Lower leg skin (tissue), 4 donors: ENCODE measurements around the gene MEGF6. TPM values are rescaled to one million over a fixed set of nuclear protein-coding genes. Genes with fewer than 3 reads are reported as not detected.

Experiments
- DNase-seq, 2 donors: peaks; one replicate each; pipeline ENCODE4 v3.0.0-alpha.2; 2019; ENCODE audit warnings: low spot score in 2 of 2
- H3K4me3 ChIP-seq: fragments of 200-600 bp; sonication (generic); 2 replicates; pipeline ENCODE4 v1.5.1; 2017; ENCODE audit warnings: mild to moderate bottlenecking, low read depth; ENCODE audit not compliant: poor library complexity, severe bottlenecking
- CTCF ChIP-seq, 3 donors: fragments of 450-650 bp; IDR thresholded peaks; one replicate each; pipeline ENCODE4 v1.5.1; 2016; ENCODE audit warnings: antibody characterized with exemption in 3 of 3, mild to moderate bottlenecking in 3 of 3, moderate library complexity in 2 of 3
- POLR2A ChIP-seq, 2 donors: fragments of 450-650 bp; IDR thresholded peaks; one replicate each; pipeline ENCODE4 v1.6.1; 2016 to 2017; ENCODE audit warnings: antibody characterized with exemption in 2 of 2, mild to moderate bottlenecking in 1 of 2, moderate library complexity in 1 of 2
- WGBS, 2 donors: methylation state at CpG; one replicate each; pipeline ENCODE4 v1.1.5; 2018; 5-methylcytosine and 5-hydroxymethylcytosine counted together
- intact Hi-C: fragments of 100-400 bp; cut with DNase I; formaldehyde crosslinking; loops from one replicate; pipeline ENCODE4 v1.15.0; 2023; ENCODE audit warnings: low total_unique reads
- total RNA-seq, 4 donors: library from RNA; depleted of rRNA; stranded (reverse); fragments of >200 nt; gene quantifications; one replicate each; pipeline ENCODE4 v1.1.0, GENCODE V29; 2016

MEGF6 gene
- total RNA-seq, 4 donors from 2014 or later, result 81.1 to 147 (median 86.1) TPM

- 67 to 69% methylated on average over 23 of the region's 24 CpGs for WGBS, 2 donors
- intact Hi-C loops, result no loop called here
- H3K4me3 ChIP-seq, result no peak overlapping the region
- TF ChIP-seq POLR2A (IDR thresholded peaks at IDR 0.05), result no peak
- no peak for TF ChIP-seq CTCF (IDR thresholded peaks at IDR 0.05)
- DNase-seq, result no peak
Measured at GRCh38 chr1:3609769-3610526, 1.4 kb downstream of the MEGF6 start.

GRCh38 chr1:3609016-3609768, 2.1 kb downstream of the MEGF6 start:
- TF ChIP-seq POLR2A (IDR thresholded peaks at IDR 0.05) (no peak), CTCF (IDR thresholded peaks at IDR 0.05) (no peak)

DNA sequence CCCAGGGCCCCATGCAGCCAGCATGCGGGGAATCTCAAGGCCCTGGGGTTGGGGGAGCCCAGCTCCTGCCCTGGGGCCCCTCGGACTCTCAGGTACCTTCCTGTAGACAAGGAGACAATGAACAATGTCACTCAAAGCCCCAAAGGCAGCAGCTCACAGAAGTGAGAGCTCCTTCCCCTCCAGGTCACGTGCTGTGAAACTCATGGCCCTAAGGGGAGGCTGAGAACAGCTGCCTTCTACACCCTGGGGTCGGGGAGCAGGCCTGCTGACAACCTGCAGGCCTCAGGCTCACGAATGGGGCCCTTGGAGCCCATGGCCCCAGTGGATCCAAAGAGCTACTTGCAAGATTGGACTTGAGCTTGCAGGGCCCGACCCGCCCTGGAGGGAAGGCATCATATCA, 3.2 kb downstream of the MEGF6 start:
- intact Hi-C loops, result no loop called here
- DNase-seq, result no peak
- H3K4me3 ChIP-seq, result no peak overlapping the region
- 82 to 87% methylated on average over 7 of the region's 7 CpGs for WGBS, 2 donors
- TF ChIP-seq CTCF (IDR thresholded peaks at IDR 0.05) (no peak), POLR2A (IDR thresholded peaks at IDR 0.05) (no peak)

More at GRCh38 chr1:3609016-3609768, 2.1 kb downstream of the MEGF6 start:
- H3K4me3 ChIP-seq, result no peak overlapping the region
- intact Hi-C loops, result no loop called here
- 82 to 87% methylated on average over 20 of the region's 22 CpGs for WGBS, 2 donors
- no peak for DNase-seq

- WGBS, 2 donors, result 87 to 88% methylated on average over 17 to 18 of the region's 18 CpGs
- no peak for DNase-seq
- intact Hi-C loops, result no loop called here
- no peak overlapping the region for H3K4me3 ChIP-seq
- no peak for TF ChIP-seq CTCF (IDR thresholded peaks at IDR 0.05)
- TF ChIP-seq POLR2A (IDR thresholded peaks at IDR 0.05), result no peak
Measured at GRCh38 chr1:3607703-3608065, 3.6 kb downstream of the MEGF6 start.

DNA sequence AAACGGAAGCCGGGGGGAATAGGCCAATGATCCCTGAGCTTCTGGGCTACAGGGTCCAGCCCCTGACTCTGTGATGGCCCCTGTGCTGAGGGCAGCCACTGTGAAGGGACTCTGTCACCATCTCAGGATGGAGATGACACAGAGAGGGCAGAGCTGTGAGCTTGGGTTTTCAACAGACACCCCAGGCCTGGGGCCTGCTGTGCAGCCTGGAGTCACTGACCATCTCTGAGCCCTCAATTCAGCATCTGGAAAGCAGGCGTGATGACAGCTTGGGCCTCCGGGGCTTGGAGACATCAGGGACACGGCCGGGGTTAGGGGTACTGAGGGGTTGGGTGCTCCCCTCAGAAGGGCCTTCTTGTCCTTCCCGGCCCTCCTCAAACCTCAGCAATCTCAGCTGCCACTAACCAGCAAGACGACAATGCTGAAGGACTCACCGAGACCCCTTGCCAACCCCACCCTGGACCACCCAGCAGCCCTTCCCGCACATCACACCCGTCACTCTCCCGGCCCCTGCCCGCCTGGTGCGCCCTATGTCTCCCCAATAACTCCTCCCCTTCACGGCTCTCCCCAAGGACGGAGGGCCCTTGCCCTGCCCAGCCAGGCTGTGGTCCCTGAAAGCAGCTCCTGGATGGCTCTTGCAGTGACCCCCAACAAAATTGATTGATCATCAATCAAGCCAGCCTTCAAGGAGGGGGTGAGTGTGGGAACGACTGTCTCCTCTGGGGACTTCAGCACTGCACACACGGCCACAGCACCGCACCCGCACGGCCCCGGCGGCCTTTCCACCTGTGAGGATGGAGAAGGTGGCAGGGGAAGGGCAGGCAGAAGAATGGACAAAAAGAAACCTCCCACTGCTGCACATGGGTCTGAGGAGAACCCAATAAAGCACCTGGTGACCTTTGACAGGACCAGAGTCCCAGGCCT, 4.3 kb downstream of the MEGF6 start:
- DNase-seq, result no peak
- H3K4me3 ChIP-seq, result no peak overlapping the region
- WGBS, 2 donors, result 86 to 87% methylated on average over 21 to 22 of the region's 23 CpGs
- no peak for TF ChIP-seq CTCF (IDR thresholded peaks at IDR 0.05)
- TF ChIP-seq POLR2A (IDR thresholded peaks at IDR 0.05), result no peak
- intact Hi-C loops, result no loop called here
